HG03571 (cell line): ENCODE results near the gene SGMS1.

ENCODE experiments used
- ATAC-seq: cut with Tn5 transposase; IDR thresholded peaks from one replicate; pipeline ENCODE4 v1.9.1; 2021; ENCODE audit not compliant: unreplicated experiment

Gene SGMS1

GRCh38 chr10:50636618-50637579, 13.1 kb upstream of the SGMS1 start:
- ATAC-seq = peak; percentile 87

DNA sequence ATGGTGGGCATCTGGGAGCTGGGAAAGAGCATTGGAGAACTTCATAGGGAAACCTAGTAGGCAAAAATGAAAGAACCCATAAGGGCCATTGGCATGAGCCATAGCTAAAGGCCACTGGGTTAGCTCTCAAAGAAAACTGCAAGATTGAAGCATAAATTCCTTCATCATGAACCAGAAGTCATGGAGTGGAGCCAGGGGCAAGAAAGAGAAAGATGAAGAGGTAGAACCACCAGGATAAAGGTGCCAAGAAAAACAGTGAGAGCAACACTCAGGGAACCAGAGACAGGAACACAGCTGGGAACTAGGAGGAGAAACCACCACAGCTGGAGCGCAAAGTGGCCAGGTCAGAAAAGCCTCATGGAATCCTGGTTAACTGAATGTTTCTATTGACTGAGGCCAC, 11.5 kb upstream of the SGMS1 start:
- ATAC-seq = no peak

- no peak for ATAC-seq
Measured at GRCh38 chr10:50634479-50634878, 10.7 kb upstream of the SGMS1 start.

- no peak for ATAC-seq
Measured at GRCh38 chr10:50631052-50631451, 7.3 kb upstream of the SGMS1 start.

- no peak for ATAC-seq
Measured at GRCh38 chr10:50629495-50630122, 5.9 kb upstream of the SGMS1 start.

GRCh38 chr10:50627896-50628295, 4.1 kb upstream of the SGMS1 start:
- ATAC-seq = no peak

DNA sequence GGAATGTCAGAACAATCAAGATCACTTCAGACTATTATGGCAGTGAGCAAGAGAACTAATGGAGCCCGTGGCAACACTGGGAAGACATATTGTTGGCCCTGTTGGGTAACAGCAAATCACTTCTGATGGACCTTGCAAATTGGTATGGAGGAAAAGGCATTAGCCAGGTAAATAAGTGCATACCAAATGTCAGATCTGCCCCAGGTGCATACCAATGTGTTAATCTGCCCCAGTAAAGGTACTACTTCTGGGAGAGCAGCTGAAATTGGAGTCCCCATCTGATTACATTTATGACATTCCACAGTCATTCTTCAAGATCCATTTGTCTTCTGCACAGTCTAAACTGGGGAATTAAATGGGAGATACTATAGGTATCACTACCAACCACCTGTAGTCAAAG, 3.7 kb upstream of the SGMS1 start:
- no peak for ATAC-seq

- ATAC-seq = no peak
Measured at GRCh38 chr10:50625649-50626132, 1.9 kb upstream of the SGMS1 start.

GRCh38 chr10:50624866-50625501, 1.2 kb upstream of the SGMS1 start:
- peak; percentile 44 for ATAC-seq

GRCh38 chr10:50624413-50624865, 683 bp upstream of the SGMS1 start:
- peak; percentile 56 for ATAC-seq

DNA sequence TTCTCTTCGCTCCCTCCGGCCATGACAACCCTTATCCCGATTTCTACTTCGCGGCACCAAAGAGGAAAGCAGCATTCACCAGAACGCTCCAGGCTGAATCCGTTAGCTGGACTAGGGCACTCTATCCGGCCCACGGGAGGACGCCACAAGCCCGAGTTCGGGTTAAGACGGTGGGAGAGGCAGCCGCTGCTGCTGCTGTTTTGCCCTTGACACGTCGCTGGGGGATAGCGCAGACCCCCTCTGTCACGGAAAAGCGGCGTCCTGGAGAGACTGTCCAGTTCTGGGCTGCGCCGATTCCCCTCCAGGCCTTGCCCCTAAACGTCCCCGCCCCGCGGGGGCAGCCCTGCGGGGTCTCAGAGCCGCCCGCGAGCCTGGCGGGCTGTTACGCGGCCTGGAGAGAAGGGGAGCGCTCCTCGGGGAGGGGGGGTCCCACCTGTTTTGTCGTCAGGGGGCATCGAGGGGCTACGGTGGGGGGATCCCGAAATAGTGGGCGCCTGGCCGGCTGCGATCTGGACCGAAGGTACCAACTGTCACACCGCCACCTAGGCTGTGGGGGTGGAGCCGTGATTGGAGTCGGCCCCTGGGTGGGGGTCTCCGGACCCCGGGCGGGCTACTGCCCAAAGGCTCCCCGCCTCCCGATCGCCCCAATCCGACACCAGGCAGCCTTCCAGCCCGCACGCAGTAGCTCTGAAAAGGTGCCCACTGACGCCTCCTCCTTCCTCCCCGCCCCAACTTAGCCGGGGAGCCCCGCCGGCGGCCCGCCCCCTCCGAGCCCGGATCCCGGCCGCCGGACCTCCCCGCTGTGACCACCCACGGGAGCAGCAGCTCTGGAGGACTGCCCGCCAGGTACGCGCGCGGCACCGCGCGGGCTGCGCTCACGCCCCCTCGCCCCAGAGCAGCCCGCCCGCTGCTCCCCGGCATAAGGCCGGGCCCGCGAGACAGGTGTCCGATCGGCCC, 772 bp downstream of the SGMS1 start:
- peak; percentile 4 for ATAC-seq

DNA sequence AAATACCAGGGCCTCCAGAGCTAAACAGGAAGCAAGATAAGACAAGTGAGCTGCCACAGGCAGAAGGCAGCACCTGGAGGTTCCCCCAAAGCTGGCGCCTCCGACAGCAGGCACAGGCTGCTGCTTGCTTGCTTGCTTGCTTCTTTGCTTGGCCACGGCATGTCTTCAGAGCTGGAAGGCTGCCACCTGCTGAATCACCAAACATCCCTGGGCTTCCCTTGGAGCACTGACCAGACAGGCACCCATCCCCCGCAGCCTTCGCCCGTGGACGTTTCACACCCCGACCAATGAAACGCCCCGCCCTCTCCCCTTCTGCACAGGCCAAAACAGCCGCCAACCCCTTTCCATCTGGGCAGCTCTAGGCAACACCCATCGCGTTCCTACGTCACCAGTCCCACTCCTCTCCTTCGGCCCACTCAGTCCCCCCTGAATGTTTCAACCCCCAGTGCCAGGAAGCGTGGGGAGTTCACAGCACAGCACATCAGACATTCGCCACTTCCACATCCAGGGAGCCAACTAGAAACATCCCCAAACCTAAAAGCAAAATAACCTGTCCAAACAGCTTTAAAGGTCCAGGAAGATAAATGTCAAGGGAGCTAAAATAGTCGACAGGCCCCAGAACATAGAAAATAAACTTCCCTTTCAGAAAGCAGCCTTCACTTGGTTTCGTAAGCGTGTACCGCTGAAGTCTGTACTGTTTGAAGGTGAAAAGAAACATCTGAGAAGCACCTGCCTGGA, 1.6 kb downstream of the SGMS1 start:
- peak; percentile 30 for ATAC-seq

DNA sequence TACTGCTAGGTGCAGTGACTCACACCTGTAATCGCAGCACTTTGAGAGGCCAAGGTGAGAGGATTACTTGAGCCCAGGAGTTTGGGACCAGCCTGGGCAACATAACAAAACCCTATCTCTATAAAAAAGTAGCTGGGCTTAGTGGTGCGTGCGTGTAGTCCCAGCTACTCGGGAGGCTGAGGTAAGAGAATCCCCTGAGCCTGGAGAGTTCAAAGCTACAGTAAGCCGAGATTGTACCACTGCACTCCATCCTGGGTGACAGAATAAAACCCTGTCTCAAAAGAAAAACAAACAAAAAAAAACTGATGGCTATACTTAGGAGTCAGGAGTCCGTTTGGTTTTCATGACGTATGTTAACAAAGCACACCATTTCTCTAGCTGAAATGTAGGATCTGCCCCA, 2.9 kb downstream of the SGMS1 start:
- ATAC-seq = no peak

GRCh38 chr10:50619882-50620281, 3.9 kb downstream of the SGMS1 start:
- no peak for ATAC-seq

GRCh38 chr10:50619166-50619565, 4.6 kb downstream of the SGMS1 start:
- ATAC-seq = no peak

DNA sequence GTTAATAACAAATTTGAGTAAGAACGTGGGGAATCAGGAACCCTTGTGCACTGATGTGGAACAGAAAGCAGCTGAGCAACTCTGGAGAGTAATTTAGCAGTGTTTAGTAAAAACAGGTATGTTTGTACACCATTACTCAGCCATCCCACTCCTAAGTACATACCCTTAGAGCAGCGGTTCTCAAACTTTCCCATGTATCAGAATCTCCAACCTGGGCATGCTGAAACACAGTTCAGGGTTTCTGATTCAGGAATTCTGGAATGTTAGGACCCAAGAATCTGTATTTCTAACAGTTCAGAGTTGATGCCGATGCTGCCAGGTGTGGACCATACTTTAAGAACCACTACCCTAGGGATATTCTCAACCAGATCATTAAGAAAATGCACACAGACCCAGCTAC, 5.1 kb downstream of the SGMS1 start:
- ATAC-seq = no peak

DNA sequence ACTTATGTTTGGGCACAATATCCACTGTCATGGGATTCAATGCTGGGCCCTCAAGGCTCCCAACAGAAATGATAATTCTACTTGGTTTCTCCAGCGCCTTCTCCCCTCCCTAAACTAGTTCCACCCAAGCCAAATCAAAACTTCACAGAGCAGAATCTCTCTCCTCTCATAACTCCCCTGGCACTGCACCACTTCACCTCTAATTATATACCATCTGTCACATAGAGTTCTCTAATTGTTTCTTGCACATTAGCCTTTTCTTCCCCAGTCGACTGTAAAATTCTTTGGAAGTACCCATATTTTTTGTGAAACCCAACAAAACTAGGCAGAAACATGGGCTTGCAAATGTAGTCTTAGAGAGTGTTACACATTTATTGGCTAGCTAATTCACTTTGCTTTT, 8.1 kb downstream of the SGMS1 start:
- ATAC-seq = no peak

DNA sequence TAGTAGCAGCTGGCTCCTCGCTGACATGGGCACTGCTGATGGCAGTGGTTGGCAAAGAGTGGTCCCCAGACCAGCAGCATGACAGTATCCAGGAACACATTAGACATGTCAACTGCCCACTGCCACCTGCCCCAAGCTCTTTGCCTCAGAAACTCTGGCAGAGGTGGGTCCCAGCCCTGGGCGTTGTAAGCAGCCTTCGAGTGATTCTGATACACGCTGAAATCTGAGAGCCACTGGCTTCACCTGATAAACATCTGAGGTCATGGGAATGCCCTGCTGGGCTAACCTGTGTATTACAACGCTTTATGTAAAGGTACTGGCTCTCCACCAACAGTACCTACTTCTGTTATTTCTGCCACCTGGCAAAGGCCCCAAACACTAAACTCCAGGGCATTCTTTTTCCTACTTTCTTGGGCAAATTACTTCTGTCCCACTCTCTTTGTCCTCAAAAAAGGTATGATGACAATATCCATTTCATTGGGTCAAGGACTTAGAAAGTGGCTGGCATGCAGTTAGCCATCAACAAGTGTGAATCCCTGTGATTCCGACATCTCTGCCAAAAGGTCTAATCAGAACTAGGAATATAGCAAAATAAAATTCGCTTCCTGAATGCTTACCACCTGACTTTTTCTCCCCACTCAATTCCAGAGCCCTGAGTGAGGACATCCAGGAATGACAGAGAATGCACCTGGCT, 9.2 kb downstream of the SGMS1 start:
- no peak for ATAC-seq

- ATAC-seq = no peak
Measured at GRCh38 chr10:50613726-50614443, 9.9 kb downstream of the SGMS1 start.
